GM19468 (cell line): ENCODE data around the gene HRH1.
"Not testable (repeated sequence)": the region's sequence is repeated elsewhere in the genome, so short reads cannot be mapped to it uniquely, and the experiment has no call there.

Experiments
- ATAC-seq: cut with Tn5 transposase; IDR thresholded peaks from one replicate; pipeline ENCODE4 v1.9.1; 2021; ENCODE audit warnings: mild to moderate bottlenecking, moderate library complexity, moderate number of reproducible peaks; ENCODE audit not compliant: unreplicated experiment; ENCODE audit errors: extremely low read depth

HRH1 gene

DNA sequence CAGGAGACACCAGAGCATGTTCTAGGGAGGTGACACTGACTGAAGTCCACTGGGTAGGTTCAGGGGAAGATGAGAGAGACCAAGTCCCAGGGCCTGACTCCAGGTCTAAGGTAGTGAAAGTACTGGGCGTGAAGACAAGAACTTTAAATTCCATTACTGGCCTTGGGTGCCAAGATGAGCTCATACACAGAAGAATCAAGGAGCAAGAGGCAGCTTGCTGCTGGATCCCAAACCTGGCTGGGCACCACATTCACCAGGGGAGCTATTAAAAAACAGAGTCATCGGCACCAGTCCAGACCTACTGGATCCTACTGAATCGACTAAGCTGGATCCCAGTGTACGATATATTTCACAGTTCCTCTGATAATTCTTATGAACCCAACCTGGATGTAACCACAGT is 75.8 kb downstream of the HRH1 start:
- ATAC-seq: no peak

DNA sequence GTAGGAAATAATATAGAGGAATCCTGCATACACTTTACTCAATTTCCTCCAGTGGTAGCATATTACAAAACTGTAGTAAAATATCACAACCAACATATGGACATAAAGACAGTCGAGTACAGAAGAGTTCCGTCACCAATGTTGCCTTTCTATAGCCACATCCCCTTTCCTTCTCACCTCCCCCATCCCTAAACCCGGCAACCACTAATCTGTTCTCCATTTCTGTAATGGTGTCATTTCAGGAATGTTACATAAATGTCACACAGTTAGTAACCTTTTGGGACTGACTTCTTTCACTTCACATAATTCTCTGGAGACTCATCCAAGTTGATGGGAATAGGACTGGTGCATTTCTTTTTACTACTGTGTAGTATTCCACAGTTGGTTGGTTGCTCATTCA is 76.5 kb downstream of the HRH1 start:
- ATAC-seq: no peak

DNA sequence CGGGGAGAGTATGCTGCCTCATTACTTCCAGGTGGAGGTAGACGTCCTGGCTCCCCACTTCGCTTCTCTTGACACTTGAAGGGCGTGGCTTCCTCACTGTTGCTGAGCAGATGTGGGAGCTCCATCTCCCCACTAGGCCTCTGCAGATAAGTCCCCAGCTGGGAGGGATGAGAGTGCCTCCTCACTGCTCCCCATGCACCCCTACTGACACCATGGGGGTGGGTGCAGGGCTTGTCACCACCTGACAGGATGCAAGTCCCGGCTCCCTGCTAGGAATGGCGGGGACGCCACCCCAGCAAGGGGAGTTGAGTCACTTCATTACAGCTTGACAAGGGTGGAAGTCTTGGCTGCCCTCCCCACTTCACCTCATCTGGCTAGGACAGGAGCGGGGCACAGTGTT is 81.1 kb downstream of the HRH1 start:
- ATAC-seq: no peak

DNA sequence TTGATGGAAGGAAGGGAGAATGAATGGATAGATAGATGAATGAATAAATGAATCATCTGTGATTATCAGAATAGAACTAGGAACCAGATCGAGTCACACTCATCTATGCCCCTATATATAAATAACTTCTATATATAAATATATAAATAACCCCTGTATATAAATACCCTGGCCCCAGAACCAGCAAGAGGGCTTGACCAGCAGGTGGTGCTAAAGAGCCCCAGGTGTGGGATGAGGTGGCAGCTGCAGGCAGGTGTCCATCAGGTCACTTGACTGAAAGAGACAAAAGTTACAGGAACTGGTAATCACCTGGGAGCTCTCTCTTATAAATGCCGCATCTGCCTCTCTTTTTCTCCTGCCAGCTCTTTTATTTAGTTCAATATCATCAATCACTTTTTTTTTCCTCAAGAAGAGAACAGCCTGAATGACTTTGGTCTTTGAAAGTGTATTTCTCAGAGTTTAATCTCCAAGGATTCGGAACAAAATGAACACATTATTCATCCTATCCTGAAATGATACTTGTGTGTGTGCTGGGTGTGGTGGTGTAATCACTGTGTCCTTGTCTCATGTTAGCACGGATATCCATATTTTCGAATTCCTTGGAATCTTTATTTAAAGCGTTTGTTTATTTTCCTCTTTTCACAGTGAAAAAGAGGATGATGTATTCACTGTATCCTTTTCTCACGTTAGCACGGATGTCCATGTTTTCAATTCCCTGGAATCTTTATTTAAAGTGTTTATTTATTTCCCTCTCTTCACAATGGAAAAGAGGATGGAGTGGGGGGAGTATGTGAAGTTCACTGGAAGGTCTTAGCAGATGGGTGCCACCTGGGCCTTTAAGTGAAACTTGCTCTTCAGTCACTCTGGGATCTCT is 82.5 kb downstream of the HRH1 start:
- ATAC-seq: no peak

DNA sequence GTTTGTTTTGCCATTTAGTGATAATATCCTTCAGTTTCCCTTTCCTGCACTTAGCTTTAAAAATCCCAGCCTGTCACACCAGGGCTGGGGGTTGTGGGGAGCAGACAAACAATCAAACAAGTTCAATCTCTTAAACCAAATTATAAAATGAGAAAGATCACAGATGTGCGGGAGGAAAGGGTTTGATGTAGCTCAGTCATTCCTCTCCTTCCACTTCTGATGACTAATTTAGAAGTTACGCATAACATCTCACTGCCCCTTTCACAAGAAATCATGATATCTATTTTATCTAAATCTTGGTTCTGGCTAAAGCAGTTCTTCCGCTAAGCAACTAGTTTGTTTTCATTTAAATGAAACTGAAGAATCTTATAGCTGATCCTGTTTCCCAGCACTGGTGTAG is 83.8 kb downstream of the HRH1 start:
- no peak for ATAC-seq

DNA sequence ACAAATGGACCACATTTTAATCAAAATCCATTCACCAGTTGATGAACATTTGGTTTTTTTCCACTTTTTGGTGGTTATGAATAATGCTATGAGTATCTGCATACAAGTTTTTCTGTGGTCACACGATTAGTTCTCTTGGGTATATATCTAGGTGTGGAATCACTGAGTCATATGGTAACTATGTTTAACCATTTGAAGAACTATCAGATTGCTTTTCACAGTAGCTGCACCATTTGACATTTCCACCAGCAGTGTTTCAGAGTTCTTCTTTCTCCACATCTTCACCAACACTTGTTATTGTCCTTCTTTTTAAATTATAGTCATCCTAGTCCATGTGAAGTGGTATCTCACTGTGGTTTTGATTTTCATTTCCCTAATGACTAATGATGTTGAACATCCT is 84.6 kb downstream of the HRH1 start:
- no peak for ATAC-seq

DNA sequence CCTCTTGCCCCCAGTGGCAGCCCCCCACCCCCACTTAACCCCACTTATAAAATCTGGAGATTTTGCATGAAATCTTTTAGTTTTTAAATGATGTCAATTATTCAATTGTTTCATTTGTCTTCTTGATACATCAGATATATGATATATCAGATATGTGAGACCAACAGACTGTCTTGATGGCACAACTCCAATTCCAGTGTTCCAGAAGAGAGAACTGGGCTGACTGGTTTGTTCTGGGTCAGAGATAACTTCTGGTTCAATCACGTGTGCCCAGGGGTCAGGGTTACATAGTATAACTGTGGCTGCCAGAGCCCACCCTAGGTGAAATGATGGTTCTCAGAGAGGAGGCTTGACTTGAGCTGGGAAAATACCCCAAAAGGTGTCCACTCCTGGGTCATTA is 85.5 kb downstream of the HRH1 start:
- no peak for ATAC-seq

DNA sequence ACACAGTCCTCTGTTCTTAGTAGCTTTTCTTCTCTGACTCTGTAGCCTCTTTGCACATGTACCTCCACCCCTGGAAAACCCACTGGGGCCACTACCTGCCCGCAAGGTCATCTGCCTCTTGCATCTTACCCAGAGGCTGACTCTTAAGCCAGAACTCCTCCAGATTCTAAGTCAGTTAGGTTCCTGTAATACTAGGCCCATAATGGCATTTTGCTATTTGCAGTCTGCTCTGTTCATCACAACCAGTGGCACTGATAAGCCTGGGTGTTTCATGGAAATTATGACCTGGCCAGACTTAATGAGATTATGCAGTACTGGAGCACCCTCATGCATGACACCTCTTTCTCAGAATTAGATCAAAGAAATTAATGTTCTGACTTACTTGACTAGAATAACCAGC is 86.2 kb downstream of the HRH1 start:
- ATAC-seq: no peak

DNA sequence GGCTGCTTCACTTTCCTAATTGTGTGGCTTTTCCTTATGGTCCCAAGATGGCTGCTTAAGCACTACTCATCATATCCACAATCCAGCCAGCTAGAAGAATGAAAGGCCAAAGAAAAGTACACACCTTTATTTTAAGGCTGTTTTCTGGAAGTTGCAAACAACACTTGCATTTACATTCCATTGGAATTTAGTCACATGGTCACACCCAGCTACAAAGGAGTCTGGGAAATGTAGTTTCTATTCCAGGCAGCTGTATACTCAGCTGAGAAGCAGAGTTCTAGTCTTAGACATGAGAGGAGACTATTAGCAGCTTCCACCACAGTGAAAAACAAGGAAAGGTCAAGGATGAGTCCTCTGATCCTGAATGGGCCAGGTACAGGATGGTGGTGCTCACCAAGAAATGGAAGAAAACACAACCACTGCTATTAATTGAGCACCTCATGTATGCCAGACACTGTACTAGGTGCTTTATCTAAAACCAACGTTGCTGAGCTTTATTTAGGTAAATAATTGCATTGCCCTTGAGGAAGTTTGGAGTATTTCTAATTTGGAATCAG is 89.9 kb downstream of the HRH1 start:
- no peak for ATAC-seq

DNA sequence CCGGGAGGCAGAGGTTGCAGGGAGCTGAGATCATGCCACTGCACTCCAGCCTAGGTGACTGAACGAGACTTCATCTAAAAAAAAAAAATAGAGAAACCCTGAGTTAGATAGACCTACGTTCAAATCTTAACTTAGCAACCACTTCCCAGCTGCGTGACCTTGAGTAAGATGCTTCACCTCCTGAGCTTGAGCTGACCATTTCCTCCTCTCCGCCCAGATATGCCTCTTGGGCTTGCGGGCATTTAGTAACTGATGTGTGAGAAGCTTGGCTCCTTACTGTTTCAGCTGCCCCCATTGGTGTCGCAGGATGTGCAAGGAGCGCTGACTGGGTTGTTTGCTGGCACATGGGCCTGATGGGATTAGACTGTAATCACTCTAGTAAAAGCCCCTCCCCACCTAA is 91.0 kb downstream of the HRH1 start:
- no peak for ATAC-seq

DNA sequence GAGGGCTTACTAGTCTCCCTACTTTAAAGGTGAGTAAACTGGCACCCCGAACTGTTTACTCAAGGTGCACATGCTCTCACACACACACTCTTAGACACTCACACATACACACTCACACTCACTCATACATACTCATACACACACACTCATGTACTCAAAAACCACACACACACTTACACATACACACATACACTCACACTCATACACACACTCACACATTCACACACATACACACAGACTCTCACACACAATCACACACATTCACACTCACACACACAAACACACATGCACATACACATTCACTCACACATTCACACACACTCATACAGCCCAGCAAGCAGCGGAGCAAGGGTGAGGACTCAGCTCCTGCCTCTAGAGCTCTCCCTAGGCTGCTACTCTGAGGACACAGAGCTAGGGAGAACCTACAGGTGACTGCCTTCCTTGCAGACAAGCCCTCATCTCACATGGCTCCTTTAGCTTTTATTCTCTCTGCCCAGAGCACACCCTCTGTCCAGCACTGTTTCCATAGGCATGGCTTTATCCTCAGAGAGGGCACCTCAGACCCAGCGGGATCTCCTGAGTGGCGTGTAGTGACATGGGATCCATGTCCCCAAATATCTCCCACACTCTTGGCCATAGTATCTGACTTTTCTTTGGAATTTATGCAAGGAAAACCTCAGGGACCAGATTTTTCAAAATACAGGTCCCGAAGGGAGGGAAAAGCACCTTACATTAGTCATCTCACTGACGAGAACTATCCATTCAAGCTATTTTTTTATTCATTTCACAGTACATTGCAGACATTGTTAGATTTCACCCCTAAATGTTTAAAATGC is 91.8 kb downstream of the HRH1 start:
- ATAC-seq: no peak

DNA sequence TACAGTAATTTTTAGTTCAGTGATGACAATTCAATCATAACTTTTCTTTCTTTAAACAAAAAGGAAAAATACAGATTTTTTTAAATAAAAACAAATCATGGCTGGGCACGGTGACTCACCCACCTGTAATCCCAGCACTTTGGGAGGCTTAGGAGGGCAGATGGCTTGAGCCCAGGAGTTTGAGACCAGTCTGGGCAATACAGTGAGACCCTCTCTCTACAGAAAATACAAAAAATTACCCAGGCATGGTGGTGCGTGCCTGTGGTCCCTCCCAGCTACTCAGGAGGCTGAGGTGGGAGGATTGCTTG is 92.3 kb downstream of the HRH1 start:
- ATAC-seq: no peak

DNA sequence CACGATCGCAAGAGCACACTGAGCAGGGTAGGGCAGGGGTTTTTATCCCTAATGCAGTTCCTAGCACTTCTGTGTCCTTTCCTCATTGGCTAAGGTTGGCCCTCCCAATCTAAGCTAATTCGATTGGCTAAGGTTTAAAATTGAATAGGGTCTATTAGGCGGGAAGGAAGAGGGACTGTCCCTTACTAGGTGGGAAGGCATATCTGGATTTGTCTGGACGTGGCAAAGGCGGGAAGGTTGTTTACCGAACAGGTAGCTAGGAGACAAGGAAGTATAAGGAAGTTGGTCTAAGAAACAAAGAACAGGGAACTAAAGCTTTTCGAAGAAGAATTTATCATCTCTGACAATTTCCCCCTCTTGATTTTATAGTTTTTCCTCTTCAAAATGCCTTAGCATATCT is 93.1 kb downstream of the HRH1 start:
- no peak for ATAC-seq

DNA sequence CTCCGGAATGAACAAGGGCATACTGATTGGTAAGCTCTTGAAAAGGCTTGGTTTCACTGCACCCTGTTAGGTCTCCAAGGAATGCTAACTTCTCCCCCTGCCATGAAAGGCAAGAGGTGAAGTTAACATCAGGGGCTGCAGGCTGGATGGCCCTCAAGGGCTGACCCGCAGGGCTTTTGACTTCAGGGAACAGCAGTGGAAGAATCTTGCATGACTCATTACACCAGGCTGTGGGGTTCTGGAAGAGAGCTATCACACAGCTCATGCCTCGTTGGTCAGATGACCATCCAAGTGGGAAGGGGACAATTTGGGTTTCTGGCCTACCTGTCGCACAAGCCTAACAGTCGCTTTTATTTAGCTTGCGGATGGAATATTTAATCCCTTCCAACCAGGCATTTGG is 94.3 kb downstream of the HRH1 start:
- no peak for ATAC-seq

DNA sequence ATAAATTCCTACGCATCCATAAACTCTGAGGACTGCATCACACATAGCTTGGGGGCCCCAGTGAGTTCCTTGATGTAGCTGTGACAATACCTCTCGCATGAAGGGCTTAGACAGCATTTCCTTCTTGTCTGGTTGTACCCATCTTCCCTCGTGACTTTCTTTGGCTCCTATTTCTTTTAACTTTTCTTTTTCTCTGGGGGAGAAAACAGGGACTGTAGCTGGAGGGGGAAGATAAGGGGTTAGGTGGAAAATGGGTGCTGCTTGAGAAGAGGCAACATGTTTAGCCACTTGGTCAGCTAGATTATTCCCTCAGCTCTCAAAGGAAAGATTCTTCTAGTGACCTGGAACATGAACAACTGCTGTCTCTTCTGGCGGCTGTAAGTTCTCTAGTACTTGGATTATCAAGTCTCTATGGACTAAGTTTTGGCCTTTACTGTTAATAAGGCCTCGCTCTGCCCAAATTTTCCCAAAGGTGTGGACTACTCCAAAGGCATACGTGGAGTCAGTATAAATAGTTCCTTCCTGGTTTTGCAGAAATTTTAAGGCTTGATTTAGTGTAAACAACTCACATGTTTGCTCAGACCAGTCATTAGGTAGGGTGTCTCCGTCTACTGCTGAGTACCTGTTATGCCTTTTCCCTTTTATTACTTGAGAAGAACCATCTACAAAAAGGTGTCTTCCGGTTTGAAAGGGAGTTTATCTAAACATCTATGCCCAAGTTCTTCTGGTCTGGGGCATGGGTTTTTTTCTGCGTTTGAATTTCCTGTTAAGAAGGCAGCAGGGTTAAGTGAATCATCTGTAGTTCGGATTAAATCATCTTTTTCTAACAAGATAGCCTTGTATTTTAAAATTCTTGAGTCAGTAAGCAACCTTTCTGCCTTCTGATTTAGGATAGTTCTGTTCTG is 96.9 kb downstream of the HRH1 start:
- ATAC-seq: no peak

DNA sequence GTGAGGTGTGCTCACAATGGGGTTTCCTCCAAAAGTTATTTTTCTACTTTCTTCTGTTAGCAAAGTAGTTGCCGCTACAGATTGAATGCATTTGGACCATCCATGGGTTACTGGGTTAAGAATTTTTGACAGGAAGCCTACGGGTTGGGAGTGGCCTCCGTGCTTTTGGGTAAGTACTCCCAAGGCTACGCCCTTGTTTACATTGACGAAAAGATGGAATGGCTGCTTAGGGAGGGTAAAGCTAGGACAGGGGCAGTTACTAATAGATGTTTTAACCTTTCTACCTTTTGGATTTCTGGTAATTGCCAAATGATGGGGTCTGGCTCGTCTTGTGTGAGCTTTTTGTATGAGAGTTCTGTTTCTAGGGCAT is 97.5 kb downstream of the HRH1 start:
- ATAC-seq: no peak

DNA sequence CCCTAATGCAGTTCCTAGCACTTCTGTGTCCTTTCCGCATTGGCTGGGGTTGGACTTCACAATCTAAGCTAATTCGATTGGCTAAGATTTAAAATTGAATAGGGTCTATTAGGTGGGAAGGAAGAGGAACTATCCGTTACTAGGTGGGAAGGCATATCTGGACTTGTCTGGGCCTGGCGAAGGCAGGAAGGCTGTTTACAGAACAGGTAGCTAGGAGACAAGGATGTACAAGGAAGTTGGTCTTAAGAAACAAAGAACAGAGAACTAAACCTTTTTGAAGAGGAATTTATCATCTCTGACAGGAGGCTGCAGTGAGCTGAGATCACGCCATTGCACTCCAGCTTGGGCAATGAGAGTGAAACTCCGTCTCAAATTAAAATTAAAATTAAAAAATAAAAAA is 100.6 kb downstream of the HRH1 start:
- ATAC-seq: no peak

DNA sequence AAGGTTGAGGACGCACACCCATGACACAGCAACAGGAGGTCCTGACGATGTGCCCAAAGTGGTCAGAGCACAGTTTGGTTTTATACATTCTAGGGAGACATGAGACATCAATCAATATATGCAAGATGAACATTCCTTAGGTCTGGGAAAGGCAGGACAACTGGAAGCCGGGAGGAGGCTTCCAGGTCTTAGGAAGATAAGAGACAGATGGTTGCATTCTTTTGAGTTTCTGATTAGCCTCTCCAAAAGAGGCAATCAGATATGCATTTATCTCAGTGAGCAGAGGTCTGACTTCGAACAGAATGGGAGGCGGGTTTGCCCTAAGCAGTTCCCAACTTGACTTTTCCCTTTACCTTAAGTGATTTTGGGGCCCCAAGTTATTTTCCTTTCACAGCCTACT is 101.2 kb downstream of the HRH1 start:
- not testable (repeated sequence) for ATAC-seq

DNA sequence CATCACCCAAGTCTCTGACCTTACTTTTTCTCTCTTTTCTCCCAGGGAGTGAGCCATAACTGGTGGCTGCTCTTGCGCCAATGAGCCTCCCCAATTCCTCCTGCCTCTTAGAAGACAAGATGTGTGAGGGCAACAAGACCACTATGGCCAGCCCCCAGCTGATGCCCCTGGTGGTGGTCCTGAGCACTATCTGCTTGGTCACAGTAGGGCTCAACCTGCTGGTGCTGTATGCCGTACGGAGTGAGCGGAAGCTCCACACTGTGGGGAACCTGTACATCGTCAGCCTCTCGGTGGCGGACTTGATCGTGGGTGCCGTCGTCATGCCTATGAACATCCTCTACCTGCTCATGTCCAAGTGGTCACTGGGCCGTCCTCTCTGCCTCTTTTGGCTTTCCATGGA is 104.7 kb downstream of the HRH1 start:
- no peak for ATAC-seq

DNA sequence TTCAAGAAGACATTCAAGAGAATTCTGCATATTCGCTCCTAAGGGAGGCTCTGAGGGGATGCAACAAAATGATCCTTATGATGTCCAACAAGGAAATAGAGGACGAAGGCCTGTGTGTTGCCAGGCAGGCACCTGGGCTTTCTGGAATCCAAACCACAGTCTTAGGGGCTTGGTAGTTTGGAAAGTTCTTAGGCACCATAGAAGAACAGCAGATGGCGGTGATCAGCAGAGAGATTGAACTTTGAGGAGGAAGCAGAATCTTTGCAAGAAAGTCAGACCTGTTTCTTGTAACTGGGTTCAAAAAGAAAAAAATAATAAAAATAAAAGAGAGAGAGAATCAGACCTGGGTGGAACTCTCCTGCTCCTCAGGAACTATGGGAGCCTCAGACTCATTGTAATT is 106.2 kb downstream of the HRH1 start:
- ATAC-seq: no peak

DNA sequence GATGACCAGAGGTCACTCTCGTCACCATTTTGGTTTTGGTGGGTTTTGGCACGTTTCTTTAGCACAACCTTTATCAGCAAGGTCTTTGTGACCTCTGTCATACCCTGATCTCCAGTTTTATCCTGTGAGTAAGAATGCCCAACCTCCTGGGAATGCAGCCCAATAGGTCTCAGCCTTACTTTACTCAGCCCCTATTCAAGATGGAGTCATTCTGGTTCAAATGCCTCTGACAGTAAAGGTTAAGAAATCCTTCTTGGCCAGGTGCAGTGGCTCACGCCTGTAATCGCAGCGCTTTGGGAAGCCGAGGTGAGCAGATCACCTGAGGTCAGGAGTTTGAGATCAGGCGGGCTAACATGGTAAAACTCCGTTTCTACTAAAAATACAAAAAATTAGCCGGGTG is 114.7 kb downstream of the HRH1 start:
- no peak for ATAC-seq
